WTC11 (cell line): ENCODE results near the gene SVEP1. TPM values are rescaled to one million over a fixed set of nuclear protein-coding genes. Genes with fewer than 3 reads are reported as not detected.

ENCODE experiments used
- ATAC-seq: fragments of 200-7000 bp; cut with Tn5 transposase; 2 replicates; pipeline ENCODE4 v1.10.0; 2021; ENCODE audit warnings: mild to moderate bottlenecking, moderate library complexity
- CTCF ChIA-PET: fragments of 300-600 bp; sonication (Branson Sonifier 250); formaldehyde crosslinking; loops from one replicate; lab custom pipeline; 2021; ENCODE audit warnings: antibody characterized with exemption; lab: Charles Lee
- POLR2A ChIA-PET: fragments of 350-600 bp; sonication (Branson Sonifier 250); formaldehyde crosslinking; loops from one replicate; lab custom pipeline; 2021; ENCODE audit warnings: antibody characterized with exemption; lab: Charles Lee
- DNase-seq: peaks from one replicate; pipeline ENCODE4 v3.0.0; 2021; ENCODE audit warnings: low spot score
- H3K27ac Mint-ChIP-seq: 2 replicates; pipeline ENCODE4 v1.8.0; 2021; ENCODE audit warnings: mixed read lengths
- H3K27me3 Mint-ChIP-seq: 2 replicates; pipeline ENCODE4 v1.8.0; 2021; ENCODE audit warnings: low read depth, mild to moderate bottlenecking, moderate library complexity, mixed read lengths
- H3K36me3 Mint-ChIP-seq: 2 replicates; pipeline ENCODE4 v1.8.0; 2021; ENCODE audit warnings: mixed read lengths
- H3K4me1 Mint-ChIP-seq: 2 replicates; pipeline ENCODE4 v1.8.0; 2022; ENCODE audit warnings: mixed read lengths
- H3K4me3 Mint-ChIP-seq: 2 replicates; pipeline ENCODE4 v1.8.0; 2021; ENCODE audit warnings: mild to moderate bottlenecking, moderate library complexity, mixed read lengths
- H3K9me3 Mint-ChIP-seq: 2 replicates; pipeline ENCODE4 v1.8.0; 2021; ENCODE audit warnings: mixed read lengths
- AFF4 ChIP-seq: sonication (generic); formaldehyde crosslinking; IDR thresholded peaks from 2 replicates; pipeline ENCODE4 v1.8.1; 2023; ENCODE audit warnings: mild to moderate bottlenecking, missing genetic modification reagents, borderline replicate concordance
- ATF1 ChIP-seq: sonication (generic); formaldehyde crosslinking; IDR thresholded peaks from 2 replicates; pipeline ENCODE4 v1.8.1; 2023; ENCODE audit warnings: mild to moderate bottlenecking, moderate library complexity, missing genetic modification reagents
- ERG ChIP-seq: fragments of 250-450 bp; sonication (Bioruptor Pico); IDR thresholded peaks from 2 replicates; pipeline ENCODE4 v1.8.0; 2021; ENCODE audit warnings: mild to moderate bottlenecking
- GTF2I ChIP-seq: fragments of 250-450 bp; sonication (Bioruptor Pico); conservative IDR thresholded peaks from 2 replicates; pipeline ENCODE4 v1.4.0; 2021; ENCODE audit warnings: mild to moderate bottlenecking
- MLX ChIP-seq: sonication (generic); formaldehyde crosslinking; IDR thresholded peaks from 2 replicates; pipeline ENCODE4 v1.8.1; 2023; ENCODE audit warnings: mild to moderate bottlenecking, missing genetic modification reagents, moderate library complexity
- NFE2L1 ChIP-seq: sonication (generic); formaldehyde crosslinking; IDR thresholded peaks from 2 replicates; pipeline ENCODE4 v1.8.1; 2023; ENCODE audit warnings: missing genetic modification reagents
- RORB ChIP-seq: fragments of 250-450 bp; sonication (Bioruptor Pico); IDR thresholded peaks from 2 replicates; pipeline ENCODE4 v1.9.0; 2021; ENCODE audit warnings: mild to moderate bottlenecking
- SOX15 ChIP-seq: fragments of 250-450 bp; sonication (Bioruptor Pico); IDR thresholded peaks from 2 replicates; pipeline ENCODE4 v1.9.0; 2021; ENCODE audit warnings: mild to moderate bottlenecking
- SP1 ChIP-seq: sonication (generic); formaldehyde crosslinking; conservative IDR thresholded peaks from 2 replicates; pipeline ENCODE4 v1.8.1; 2022; ENCODE audit warnings: missing genetic modification reagents
- ZNF121 ChIP-seq: sonication (generic); formaldehyde crosslinking; IDR thresholded peaks from 2 replicates; pipeline ENCODE4 v1.8.0; 2023; ENCODE audit warnings: missing genetic modification reagents
- ZNF396 ChIP-seq: fragments of 250-450 bp; sonication (Bioruptor Pico); IDR thresholded peaks from 2 replicates; pipeline ENCODE4 v1.8.0; 2021; ENCODE audit warnings: mild to moderate bottlenecking, moderate library complexity, borderline replicate concordance
- ZNF425 ChIP-seq: fragments of 250-450 bp; sonication (Bioruptor Pico); conservative IDR thresholded peaks from 2 replicates; pipeline ENCODE4 v1.9.0; 2021; ENCODE audit warnings: mild to moderate bottlenecking
- total RNA-seq: library from RNA; stranded (reverse); gene quantifications from 3 replicates; pipeline ENCODE4 v1.2.3, GENCODE V29; 2021
- TF ChIP-seq, protein P1 (sequence below): fragments of 250-450 bp; sonication (Bioruptor Pico); IDR thresholded peaks from 2 replicates; pipeline ENCODE4 v2.1.2; 2022; ENCODE audit warnings: mild to moderate bottlenecking, moderate library complexity
- TF ChIP-seq, protein P2 (sequence below): sonication (generic); formaldehyde crosslinking; IDR thresholded peaks from 2 replicates; pipeline ENCODE4 v1.8.1; 2023; ENCODE audit warnings: mild to moderate bottlenecking, missing genetic modification reagents
- TF ChIP-seq, protein P3 (sequence below): sonication (generic); formaldehyde crosslinking; IDR thresholded peaks from 2 replicates; pipeline ENCODE4 v1.8.0; 2022; ENCODE audit warnings: mild to moderate bottlenecking, missing genetic modification reagents

Gene SVEP1
- total RNA-seq, 1 experiment from 2014 or later: 0.74 TPM

- POLR2A ChIA-PET: no interaction called here
- TF ChIP-seq, protein P1, sequence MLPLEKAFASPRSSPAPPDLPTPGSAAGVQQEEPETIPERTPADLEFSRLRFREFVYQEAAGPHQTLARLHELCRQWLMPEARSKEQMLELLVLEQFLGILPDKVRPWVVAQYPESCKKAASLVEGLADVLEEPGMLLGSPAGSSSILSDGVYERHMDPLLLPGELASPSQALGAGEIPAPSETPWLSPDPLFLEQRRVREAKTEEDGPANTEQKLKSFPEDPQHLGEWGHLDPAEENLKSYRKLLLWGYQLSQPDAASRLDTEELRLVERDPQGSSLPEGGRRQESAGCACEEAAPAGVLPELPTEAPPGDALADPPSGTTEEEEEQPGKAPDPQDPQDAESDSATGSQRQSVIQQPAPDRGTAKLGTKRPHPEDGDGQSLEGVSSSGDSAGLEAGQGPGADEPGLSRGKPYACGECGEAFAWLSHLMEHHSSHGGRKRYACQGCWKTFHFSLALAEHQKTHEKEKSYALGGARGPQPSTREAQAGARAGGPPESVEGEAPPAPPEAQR (CRISPR knock-in tag): no peak
- TF ChIP-seq ZNF121 (CRISPR knock-in tag) (no peak), AFF4 (no peak), GTF2I (CRISPR knock-in tag) (no peak), NFE2L1 (CRISPR knock-in tag) (no peak), SOX15 (CRISPR knock-in tag) (no peak), MLX (no peak), SP1 (no peak), ZNF425 (CRISPR knock-in tag) (no peak), ZNF396 (no peak), RORB (CRISPR knock-in tag) (no peak), ERG (no peak), ATF1 (CRISPR knock-in tag) (no peak)
- TF ChIP-seq, protein P2, sequence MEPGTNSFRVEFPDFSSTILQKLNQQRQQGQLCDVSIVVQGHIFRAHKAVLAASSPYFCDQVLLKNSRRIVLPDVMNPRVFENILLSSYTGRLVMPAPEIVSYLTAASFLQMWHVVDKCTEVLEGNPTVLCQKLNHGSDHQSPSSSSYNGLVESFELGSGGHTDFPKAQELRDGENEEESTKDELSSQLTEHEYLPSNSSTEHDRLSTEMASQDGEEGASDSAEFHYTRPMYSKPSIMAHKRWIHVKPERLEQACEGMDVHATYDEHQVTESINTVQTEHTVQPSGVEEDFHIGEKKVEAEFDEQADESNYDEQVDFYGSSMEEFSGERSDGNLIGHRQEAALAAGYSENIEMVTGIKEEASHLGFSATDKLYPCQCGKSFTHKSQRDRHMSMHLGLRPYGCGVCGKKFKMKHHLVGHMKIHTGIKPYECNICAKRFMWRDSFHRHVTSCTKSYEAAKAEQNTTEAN: no peak
- TF ChIP-seq, protein P3, sequence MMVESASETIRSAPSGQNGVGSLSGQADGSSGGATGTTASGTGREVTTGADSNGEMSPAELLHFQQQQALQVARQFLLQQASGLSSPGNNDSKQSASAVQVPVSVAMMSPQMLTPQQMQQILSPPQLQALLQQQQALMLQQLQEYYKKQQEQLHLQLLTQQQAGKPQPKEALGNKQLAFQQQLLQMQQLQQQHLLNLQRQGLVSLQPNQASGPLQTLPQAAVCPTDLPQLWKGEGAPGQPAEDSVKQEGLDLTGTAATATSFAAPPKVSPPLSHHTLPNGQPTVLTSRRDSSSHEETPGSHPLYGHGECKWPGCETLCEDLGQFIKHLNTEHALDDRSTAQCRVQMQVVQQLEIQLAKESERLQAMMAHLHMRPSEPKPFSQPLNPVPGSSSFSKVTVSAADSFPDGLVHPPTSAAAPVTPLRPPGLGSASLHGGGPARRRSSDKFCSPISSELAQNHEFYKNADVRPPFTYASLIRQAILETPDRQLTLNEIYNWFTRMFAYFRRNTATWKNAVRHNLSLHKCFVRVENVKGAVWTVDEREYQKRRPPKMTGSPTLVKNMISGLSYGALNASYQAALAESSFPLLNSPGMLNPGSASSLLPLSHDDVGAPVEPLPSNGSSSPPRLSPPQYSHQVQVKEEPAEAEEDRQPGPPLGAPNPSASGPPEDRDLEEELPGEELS (CRISPR knock-in tag): no peak
- ATAC-seq: no peak
- no peak for DNase-seq
- no peaks in the 10 kb centered on the region for H3K9me3 Mint-ChIP-seq
- CTCF ChIA-PET: no interaction called here
- H3K4me1 Mint-ChIP-seq: no peaks in the 10 kb centered on the region
- no peaks in the 10 kb centered on the region for H3K27me3 Mint-ChIP-seq
- no peak overlapping the region for H3K4me3 Mint-ChIP-seq
- no peak overlapping the region for H3K27ac Mint-ChIP-seq
- H3K36me3 Mint-ChIP-seq: no peaks in the 10 kb centered on the region
Measured at GRCh38 chr9:110370315-110370714, 209.2 kb downstream of the SVEP1 start.
